ENCODE data around the gene SH2D6.

GRCh38 chr2:85368921-85369320 is 49.6 kb upstream of the SH2D6 start:
- TF ChIP-seq EZH2 (IDR thresholded peaks at IDR 0.05), result no peak
- TF ChIP-seq POLR2AphosphoS5 (IDR thresholded peaks at IDR 0.05; ENCODE audit: borderline replicate concordance, low read depth, low read length), result no peak
